Stimulated activated CD8-positive, alpha-beta memory T cell treated with anti-CD3 and anti-CD28 coated beads, Interleukin-15, amount 100 ng/mL, for 1 hour (primary cell): Measurements from ENCODE around the gene ARL1.
A peak's percentile ranks its signal among the peaks of the same experiment; 100 is the strongest.
"Not testable (repeated sequence)": the region's sequence is repeated elsewhere in the genome, so short reads cannot be mapped to it uniquely, and the experiment has no call there.

Experiments
- DNase-seq: peaks from one replicate; pipeline ENCODE4 v3.0.0-alpha.2; 2020; ENCODE audit warnings: low read depth

ARL1 gene

GRCh38 chr12:101407436-101408345, at the start of gene ARL1:
Gene ARL1, minus strand, starts transcription at chr12:101407772. Its CDS starts 127 bp downstream, at chr12:101407645.
- peak; percentile 61 for DNase-seq

GRCh38 chr12:101455685-101456084, 48.1 kb upstream of the ARL1 start:
- no peak for DNase-seq

- no peak for DNase-seq
Measured at GRCh38 chr12:101441461-101442224, 34.1 kb upstream of the ARL1 start.

DNA sequence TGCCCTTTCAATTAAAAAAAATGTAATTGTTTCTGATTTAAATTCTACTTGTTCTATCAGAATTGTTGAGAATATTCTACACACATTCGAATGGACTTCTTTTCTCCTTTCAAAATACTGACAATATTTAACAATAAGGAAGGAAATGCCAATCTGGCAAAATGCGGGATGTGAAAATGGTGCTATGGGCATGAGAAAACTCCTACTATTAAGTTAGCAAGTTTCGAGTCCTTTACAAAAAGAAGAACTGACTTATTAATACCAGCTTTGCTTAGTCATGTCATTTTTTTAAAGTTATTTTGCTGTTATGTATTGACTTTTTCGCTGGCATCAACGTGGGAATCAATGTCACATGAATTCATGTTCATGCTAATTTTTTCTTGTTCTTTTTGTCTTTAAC, 31.7 kb upstream of the ARL1 start:
- no peak for DNase-seq

DNA sequence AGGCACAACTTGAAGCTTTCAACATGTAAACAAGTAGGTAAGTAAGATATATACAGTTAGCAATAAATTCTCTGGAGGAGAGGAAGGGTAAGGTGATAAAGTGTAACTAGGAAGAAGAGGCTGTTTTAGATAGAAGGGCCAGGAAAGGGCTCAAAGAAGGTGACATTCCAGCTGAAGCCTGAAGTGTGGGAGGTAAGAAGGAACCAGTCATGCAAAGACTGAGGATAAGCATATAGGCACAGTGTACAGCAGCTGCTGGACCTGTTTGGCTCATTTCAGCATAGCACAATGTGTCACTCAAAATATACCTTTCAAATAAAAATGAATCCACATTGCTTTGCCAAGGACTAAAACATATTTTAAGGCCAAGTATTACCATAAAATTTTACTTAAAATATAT, 28.6 kb upstream of the ARL1 start:
- DNase-seq = no peak

DNA sequence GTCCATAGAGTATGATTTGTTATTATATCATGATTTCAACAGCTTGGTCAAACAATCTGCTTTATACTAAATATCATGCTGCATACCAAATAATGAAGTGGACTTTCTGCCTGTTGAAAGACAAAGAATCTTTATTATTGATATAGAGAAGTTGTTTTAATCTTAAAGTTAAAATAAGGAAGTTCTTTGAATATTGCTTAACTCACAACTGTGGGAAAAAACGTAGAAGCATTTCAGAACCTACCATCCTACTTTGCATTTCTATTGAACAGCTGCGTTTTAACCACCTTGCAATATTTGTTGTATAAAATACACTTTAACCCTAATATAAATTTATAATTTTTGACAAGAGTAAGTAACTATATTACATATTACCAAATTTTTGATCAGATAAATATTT, 22.9 kb upstream of the ARL1 start:
- no peak for DNase-seq

GRCh38 chr12:101424620-101425019, 17.0 kb upstream of the ARL1 start:
- DNase-seq = no peak

DNA sequence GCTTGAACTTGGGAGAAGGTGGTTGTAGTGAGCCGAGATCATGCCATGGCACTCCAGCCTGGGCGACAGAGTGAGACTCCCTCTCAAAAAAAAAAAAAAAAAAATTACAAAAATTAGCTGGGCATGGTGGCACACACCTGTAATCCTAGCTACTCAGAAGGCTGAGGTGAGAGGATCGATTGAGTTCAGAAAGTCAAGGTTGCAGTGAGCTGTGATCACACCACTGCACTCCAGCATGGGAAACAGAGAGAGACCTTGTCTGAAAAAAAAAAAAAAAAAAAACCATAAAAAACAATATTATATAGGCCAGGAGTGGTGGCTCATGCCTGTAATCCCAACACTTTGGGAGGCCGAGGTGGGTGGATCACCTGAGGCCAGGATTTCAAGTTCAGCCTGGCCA, 14.5 kb upstream of the ARL1 start:
- not testable (repeated sequence) for DNase-seq

GRCh38 chr12:101415228-101415627, 7.7 kb upstream of the ARL1 start:
- DNase-seq = no peak

- no peak for DNase-seq
Measured at GRCh38 chr12:101414533-101415119, 7.1 kb upstream of the ARL1 start.

DNA sequence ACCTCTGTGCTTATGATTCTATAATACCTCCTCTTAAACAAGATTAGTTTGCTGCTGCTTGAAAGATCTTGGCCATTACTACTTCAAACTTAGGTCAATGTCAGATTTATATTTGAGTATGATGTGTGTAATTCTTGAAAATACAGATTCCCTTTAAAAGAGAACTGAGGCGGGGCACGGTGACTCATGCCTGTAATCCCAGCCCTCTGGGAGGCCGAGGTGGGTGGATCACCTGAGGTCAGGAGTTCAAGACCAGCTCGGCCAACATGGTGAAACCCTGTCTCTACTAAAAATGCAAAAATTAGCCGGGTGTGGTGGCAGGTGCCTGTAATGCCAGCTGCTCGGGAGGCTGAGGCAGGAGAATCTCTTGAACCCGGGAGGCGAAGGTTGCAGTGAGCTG, 2.6 kb upstream of the ARL1 start:
- DNase-seq = not testable (repeated sequence)

DNA sequence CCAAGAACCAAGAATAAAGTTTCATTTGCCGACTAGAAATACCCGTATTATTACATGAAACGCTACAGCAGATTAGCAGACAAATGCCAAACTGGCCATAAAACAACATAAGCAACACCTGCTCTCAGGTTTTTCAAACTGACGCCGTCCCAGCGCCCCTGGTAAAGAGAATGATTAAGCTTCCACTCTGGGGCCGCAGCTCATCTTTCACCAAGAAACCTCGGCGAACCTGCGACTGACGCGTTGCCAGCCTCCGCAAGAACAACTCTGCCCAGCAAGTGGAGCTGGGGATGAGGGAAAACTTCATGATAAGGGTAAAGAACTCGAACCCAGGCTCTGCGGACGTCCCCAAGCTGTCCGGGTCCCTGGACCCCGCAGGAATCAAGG, 530 bp downstream of the ARL1 start:
- no peak for DNase-seq

DNA sequence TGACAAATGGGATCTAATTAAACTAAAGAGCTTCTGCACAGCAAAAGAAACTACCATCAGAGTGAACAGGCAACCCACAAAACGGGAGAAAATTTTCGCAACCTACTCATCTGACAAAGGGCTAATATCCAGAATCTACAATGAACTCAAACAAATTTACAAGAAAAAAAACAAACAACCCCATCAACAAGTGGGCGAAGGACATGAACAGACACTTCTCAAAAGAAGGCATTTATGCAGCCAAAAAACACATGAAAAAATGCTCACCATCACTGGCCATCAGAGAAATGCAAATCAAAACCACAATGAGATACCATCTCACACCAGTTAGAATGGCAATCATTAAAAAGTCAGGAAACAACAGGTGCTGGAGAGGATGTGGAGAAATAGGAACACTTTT, 16.4 kb downstream of the ARL1 start:
- not testable (repeated sequence) for DNase-seq

- no peak for DNase-seq
Measured at GRCh38 chr12:101379149-101379548, 28.4 kb downstream of the ARL1 start.

GRCh38 chr12:101375573-101375972, 32.0 kb downstream of the ARL1 start:
- DNase-seq = no peak

DNA sequence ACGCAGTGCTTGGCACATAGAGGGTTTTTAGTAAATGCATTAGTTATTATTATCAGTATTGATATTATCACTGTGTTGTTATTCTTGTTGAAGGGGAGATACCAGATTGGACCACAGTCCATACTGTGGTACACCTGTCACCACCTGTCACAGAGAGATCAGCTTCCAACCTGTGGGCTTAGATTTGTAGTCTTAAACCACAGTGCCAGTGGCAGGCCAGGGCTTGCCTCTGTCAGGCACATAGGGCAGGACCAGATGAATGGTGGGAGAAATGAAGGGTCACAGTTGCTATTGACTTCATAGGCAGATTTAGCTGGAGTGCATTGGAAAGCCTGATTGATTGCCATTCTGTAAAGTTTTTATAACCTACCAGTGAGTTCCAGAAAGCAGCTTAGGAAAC, 35.1 kb downstream of the ARL1 start:
- DNase-seq = no peak

DNA sequence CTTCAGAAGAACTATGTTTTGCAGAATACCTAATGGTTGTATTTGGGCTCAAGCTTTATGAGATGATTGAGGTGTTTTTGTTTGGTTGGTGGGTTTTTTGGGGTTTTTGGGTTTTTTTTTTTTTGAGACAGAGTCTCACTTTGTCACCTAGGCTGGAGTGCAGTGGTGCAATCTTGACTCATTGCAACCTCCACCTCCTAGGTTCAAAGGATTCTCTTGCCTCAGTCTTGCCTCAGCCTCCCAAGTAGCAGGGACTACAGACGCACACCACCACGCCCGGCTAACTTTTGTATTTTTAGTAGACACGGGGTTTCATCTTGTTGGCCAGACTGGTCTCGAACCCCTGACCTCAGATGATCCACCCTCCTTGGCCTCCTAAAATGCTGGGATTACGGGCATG, 39.6 kb downstream of the ARL1 start:
- DNase-seq = no peak

DNA sequence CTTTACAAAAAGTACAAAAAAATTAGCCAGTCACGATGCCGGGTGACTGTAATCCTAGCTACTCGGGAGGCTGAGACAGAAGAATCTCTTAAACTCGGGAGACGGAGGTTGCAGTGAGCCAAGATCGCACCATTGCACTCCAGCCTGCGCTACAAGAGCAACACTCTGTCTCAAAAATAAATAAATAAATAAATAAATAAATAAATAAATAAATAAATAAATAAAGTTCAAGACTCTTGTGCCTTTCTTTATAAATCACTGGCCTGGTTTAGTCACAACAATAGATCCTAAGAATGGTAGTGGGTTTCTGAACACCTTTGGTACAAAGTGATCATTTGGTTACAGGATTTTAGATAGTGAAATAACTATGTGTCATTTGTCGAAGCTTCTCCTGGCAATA, 46.1 kb downstream of the ARL1 start:
- DNase-seq = no peak

DNA sequence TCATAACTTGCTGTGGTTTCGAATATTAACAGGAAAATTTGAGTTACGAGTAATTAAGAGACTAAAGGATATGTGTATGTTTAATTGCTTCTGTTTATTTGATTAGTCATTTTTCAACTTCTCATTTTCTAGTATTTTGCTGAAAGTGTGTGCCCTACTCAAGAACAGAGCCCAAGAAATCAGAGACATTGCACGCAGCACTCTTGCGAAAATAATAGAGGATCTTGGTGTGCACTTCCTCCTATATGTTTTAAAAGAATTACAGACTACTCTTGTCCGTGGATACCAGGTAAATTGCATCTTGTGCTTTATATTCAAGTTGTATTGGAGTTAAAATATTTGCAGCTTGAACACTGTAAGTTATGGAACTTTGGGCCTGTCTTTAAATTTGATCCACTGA, 50.8 kb downstream of the ARL1 start:
- no peak for DNase-seq

DNA sequence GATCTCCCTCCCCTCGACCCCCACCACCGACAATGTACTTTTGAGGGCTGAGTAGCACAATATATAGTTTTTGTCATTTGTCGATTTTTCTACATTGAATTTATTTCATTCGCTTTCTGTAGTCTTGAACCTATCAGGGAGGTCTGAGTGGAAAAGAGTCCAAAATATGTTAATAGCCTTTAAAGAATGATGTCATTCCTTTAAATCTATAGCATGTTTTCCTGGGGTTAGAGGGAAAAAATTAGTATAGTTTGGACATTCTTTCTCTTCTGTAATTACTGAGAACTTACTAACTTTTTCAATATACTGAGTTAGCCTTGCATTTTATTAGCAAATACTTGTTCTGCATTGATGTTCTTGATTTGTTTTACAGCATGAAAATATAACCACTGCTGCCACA, 55.9 kb downstream of the ARL1 start:
- no peak for DNase-seq

- no peak for DNase-seq
Measured at GRCh38 chr12:101343893-101344292, 63.7 kb downstream of the ARL1 start.
